DND-41 (cell line): Measurements from ENCODE around the gene MS4A14.

Experiments used
- ATAC-seq: fragments of 200-7000 bp; cut with Tn5 transposase; 3 replicates; pipeline ENCODE4 v1.9.1; 2021; ENCODE audit warnings: low read depth; ENCODE audit not compliant: insufficient read depth
- DNase-seq: peaks from one replicate; pipeline ENCODE4 v3.0.0-alpha.2; 2020
- H2AFZ ChIP-seq: 2 replicates; pipeline ENCODE4 v1.6.0; 2012; ENCODE audit warnings: low read depth, low read length
- H3K27ac ChIP-seq: 2 replicates; pipeline ENCODE4 v1.5.1; 2012; ENCODE audit warnings: low read length, inconsistent platforms
- H3K27me3 ChIP-seq: fragments of 200-600 bp; sonication (generic); 2 replicates; pipeline ENCODE4 v1.6.0; 2012; ENCODE audit warnings: low read length, mild to moderate bottlenecking, inconsistent platforms; ENCODE audit not compliant: insufficient read depth, poor library complexity
- H3K36me3 ChIP-seq: 2 replicates; pipeline ENCODE4 v1.5.1; 2012; ENCODE audit warnings: low read length, inconsistent platforms; ENCODE audit not compliant: insufficient read depth
- H3K4me1 ChIP-seq: 2 replicates; pipeline ENCODE4 v1.5.1; 2012; ENCODE audit warnings: mild to moderate bottlenecking, low read length; ENCODE audit not compliant: insufficient read depth
- H3K4me2 ChIP-seq: 2 replicates; pipeline ENCODE4 v1.6.0; 2012; ENCODE audit warnings: mild to moderate bottlenecking, moderate library complexity, low read length, inconsistent platforms; ENCODE audit not compliant: insufficient read depth
- H3K4me3 ChIP-seq, 2 experiments: fragments of 200-600 bp in 1 of 2; shearing (Covaris generic) in 1 of 2; 2 replicates each; pipeline ENCODE4 v1.5.1; 2012 to 2016; ENCODE audit warnings: inconsistent platforms in 2 of 2, low read length in 2 of 2, mild to moderate bottlenecking in 2 of 2, low read depth in 1 of 2, moderate library complexity in 1 of 2
- H3K79me2 ChIP-seq: 2 replicates; pipeline ENCODE4 v1.6.0; 2012; ENCODE audit warnings: low read length, inconsistent platforms; ENCODE audit not compliant: insufficient read depth
- H3K9ac ChIP-seq: 2 replicates; pipeline ENCODE4 v1.6.0; 2012; ENCODE audit warnings: low read depth, mild to moderate bottlenecking, inconsistent platforms, low read length, moderate library complexity
- H3K9me3 ChIP-seq: 2 replicates; pipeline ENCODE4 v1.5.1; 2012; ENCODE audit warnings: low read length, moderate library complexity, mild to moderate bottlenecking, inconsistent platforms; ENCODE audit not compliant: insufficient read depth, severe bottlenecking
- H4K20me1 ChIP-seq: 2 replicates; pipeline ENCODE4 v1.6.0; 2012; ENCODE audit warnings: low read length; ENCODE audit not compliant: insufficient read depth
- EZH2 ChIP-seq: IDR thresholded peaks from 3 replicates; pipeline ENCODE4 v1.6.1; 2012; ENCODE audit warnings: borderline replicate concordance, low read depth, mild to moderate bottlenecking, moderate library complexity, low read length, inconsistent platforms; ENCODE audit not compliant: severe bottlenecking
- TF ChIP-seq, protein P1 (sequence below): IDR thresholded peaks from 2 replicates; pipeline ENCODE4 v1.5.1; 2012; ENCODE audit warnings: borderline replicate concordance, low read length, moderate library complexity, mild to moderate bottlenecking; ENCODE audit not compliant: poor library complexity, severe bottlenecking; ENCODE audit errors: extremely low read depth

Gene MS4A14

DNA sequence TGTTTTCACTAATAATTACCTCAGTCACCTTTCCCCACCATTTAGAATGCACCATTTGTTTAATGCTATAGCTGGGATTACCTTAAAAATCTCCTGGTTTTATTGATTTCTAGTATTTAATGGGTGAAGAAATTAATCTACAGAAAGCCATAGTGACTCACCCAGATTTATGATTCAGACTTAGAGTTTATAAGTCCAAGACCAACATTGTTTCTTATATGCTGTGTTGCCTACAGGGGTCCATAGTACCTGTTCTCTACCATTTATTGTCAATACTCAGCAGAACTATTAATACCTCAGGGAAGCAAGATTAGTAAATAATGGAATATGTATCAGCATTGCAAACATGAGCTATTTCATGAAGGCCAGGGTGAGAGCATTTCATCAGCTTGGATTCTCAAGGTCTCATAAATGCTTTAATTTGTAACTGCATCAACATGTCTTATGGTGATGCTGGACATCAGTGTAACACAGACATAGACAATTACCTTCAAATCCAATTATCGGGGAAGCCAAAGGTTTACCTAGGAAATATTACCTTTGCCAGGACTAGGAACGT, 25.9 kb upstream of the MS4A14 start:
- Histone ChIP-seq H3K79me2 (no peaks in the 10 kb centered on the region), H3K36me3 (no peaks in the 10 kb centered on the region), H3K27me3 (no peaks in the 10 kb centered on the region), H3K27ac (no peak overlapping the region), H4K20me1 (no peaks in the 10 kb centered on the region), H3K4me3 (no peak overlapping the region), H3K9ac (no peak overlapping the region), H3K9me3 (no peaks in the 10 kb centered on the region), H3K4me2 (no peak overlapping the region), H2AFZ (no peak overlapping the region), H3K4me1 (peaks cover 8% of the 10 kb centered on the region; the same call in 1 of the 2 replicates)
- ATAC-seq: no peak
- DNase-seq: no peak
- TF ChIP-seq EZH2: no peak
- TF ChIP-seq, protein P1, sequence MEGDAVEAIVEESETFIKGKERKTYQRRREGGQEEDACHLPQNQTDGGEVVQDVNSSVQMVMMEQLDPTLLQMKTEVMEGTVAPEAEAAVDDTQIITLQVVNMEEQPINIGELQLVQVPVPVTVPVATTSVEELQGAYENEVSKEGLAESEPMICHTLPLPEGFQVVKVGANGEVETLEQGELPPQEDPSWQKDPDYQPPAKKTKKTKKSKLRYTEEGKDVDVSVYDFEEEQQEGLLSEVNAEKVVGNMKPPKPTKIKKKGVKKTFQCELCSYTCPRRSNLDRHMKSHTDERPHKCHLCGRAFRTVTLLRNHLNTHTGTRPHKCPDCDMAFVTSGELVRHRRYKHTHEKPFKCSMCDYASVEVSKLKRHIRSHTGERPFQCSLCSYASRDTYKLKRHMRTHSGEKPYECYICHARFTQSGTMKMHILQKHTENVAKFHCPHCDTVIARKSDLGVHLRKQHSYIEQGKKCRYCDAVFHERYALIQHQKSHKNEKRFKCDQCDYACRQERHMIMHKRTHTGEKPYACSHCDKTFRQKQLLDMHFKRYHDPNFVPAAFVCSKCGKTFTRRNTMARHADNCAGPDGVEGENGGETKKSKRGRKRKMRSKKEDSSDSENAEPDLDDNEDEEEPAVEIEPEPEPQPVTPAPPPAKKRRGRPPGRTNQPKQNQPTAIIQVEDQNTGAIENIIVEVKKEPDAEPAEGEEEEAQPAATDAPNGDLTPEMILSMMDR: no peak

DNA sequence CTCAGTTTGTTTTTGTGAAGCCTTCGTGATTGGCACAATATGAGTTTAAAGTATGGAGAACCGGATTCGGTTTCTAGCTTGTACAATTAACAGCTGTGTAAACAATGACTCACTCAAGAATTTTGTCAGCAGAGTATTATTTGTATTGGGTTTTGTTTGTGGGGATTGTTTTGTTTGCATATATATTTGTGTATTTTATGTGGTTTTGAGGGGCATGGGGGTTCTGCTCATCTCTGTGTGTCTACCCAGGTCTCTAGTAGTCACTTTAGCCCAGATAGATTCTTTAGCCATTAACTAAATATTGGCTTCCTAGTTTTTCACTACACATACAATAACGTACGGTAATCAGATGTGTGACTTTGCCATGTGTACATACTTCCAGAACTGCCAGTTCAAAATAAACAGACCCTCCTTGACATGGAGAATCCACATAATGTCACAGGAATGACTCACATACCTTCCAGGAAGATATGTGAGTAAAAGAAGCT, 25.4 kb upstream of the MS4A14 start:
- Histone ChIP-seq H3K9me3 (no peaks in the 10 kb centered on the region), H3K27ac (no peak overlapping the region), H3K9ac (no peak overlapping the region), H3K4me1 (peaks cover 8% of the 10 kb centered on the region; the same call in 1 of the 2 replicates), H2AFZ (no peak overlapping the region), H3K4me3 (no peak overlapping the region), H3K79me2 (no peaks in the 10 kb centered on the region), H4K20me1 (no peaks in the 10 kb centered on the region), H3K36me3 (no peaks in the 10 kb centered on the region), H3K27me3 (no peaks in the 10 kb centered on the region), H3K4me2 (no peak overlapping the region)
- DNase-seq (no peak), ATAC-seq (no peak)
- TF ChIP-seq EZH2: no peak

DNA sequence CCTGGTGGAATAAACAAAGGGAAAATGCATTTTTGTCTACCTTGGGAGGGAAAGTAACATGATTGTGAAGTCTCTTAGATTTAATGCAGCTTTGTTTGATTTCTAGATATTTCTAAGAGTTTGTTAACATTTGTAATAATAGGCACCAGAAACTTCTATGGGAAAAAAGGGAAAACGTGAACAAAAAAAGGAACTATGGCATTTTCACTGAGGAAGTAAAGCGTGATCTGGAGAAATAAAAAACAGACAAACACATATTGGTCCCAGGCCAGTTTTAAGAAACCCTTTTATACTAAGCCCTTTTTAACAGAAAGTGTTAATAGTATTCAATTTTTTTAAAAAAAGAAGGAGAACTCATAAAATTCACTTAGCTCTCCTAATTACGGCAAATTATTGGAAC, 24.9 kb upstream of the MS4A14 start:
- Histone ChIP-seq H4K20me1 (no peaks in the 10 kb centered on the region), H3K4me3 (no peak overlapping the region), H3K4me1 (peaks cover 10% of the 10 kb centered on the region), H3K9ac (no peak overlapping the region), H3K27ac (no peak overlapping the region), H3K4me2 (no peak overlapping the region), H3K36me3 (no peaks in the 10 kb centered on the region), H3K27me3 (no peaks in the 10 kb centered on the region), H3K9me3 (no peaks in the 10 kb centered on the region), H2AFZ (no peak overlapping the region), H3K79me2 (no peaks in the 10 kb centered on the region)
- DNase-seq (no peak), ATAC-seq (no peak)
- no peak for TF ChIP-seq EZH2
- TF ChIP-seq, protein P1: no peak

DNA sequence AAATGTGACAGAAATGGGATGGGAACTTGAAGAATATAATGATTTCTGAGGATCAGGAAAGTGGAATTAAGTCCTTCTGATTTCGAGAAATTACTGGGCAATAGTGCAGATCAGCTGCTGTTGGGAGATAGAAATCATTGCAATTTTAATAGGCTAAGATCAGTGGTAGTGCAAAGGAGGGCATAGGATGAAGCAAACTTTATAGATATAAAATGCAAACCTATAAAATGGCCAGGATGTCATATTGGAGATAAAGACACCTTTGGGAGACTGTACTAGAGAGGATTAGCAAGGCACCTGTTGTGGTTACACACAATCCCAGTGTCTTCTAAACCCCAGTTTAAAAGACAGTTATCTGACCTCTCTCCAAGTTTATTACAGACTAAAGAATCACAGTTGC, 24.4 kb upstream of the MS4A14 start:
- H3K4me3 ChIP-seq: no peak overlapping the region
- no peak overlapping the region for H3K4me2 ChIP-seq
- peaks cover 15% of the 10 kb centered on the region for H3K4me1 ChIP-seq
- no peaks in the 10 kb centered on the region for H4K20me1 ChIP-seq
- H3K27me3 ChIP-seq: no peaks in the 10 kb centered on the region
- H3K27ac ChIP-seq: no peak overlapping the region
- ATAC-seq: no peak
- H3K36me3 ChIP-seq: no peaks in the 10 kb centered on the region
- no peak overlapping the region for H3K9ac ChIP-seq
- no peak for DNase-seq
- H3K79me2 ChIP-seq: no peaks in the 10 kb centered on the region
- H3K9me3 ChIP-seq: no peaks in the 10 kb centered on the region
- no peak for TF ChIP-seq EZH2
- TF ChIP-seq, protein P1: no peak
- no peak overlapping the region for H2AFZ ChIP-seq
